Measurements from ENCODE around the gene IFI16. TPM values are rescaled to one million over a fixed set of nuclear protein-coding genes. Genes with fewer than 3 reads are reported as not detected.

Gene IFI16
- total and polyA plus RNA-seq, 12 donors, result 16.1 to 73.8 (median 23.8) TPM

GRCh38 chr1:159011751-159012150, 2.0 kb downstream of the IFI16 start:
- Histone ChIP-seq H3K4me1 (peaks cover 0 to 75% (median 41%) of the 10 kb centered on the region in 9 donors), H3K4me3 (peak overlapping the region; percentile 4 to 76 (median 59)), H3K9me3 (no peaks in the 10 kb centered on the region), H3K36me3 (peaks cover 0 to 34% (median 7%) of the 10 kb centered on the region in 9 donors), H3K27ac (peak overlapping the region in 9 of 10 donors; percentile 1 to 96 (median 89)), H3K27me3 (no peaks in the 10 kb centered on the region)
- ATAC-seq (no peak), DNase-seq (no peak)
- intact Hi-C loops (cut with DNase I), result loop anchor here in 1 of 10 donors (5.0 kb wide), 1 partner anchor 41 kb away; no protein-coding TSS in a partner anchor
- TF ChIP-seq, protein P1, sequence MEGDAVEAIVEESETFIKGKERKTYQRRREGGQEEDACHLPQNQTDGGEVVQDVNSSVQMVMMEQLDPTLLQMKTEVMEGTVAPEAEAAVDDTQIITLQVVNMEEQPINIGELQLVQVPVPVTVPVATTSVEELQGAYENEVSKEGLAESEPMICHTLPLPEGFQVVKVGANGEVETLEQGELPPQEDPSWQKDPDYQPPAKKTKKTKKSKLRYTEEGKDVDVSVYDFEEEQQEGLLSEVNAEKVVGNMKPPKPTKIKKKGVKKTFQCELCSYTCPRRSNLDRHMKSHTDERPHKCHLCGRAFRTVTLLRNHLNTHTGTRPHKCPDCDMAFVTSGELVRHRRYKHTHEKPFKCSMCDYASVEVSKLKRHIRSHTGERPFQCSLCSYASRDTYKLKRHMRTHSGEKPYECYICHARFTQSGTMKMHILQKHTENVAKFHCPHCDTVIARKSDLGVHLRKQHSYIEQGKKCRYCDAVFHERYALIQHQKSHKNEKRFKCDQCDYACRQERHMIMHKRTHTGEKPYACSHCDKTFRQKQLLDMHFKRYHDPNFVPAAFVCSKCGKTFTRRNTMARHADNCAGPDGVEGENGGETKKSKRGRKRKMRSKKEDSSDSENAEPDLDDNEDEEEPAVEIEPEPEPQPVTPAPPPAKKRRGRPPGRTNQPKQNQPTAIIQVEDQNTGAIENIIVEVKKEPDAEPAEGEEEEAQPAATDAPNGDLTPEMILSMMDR (IDR thresholded peaks at IDR 0.05), result no peak

DNA sequence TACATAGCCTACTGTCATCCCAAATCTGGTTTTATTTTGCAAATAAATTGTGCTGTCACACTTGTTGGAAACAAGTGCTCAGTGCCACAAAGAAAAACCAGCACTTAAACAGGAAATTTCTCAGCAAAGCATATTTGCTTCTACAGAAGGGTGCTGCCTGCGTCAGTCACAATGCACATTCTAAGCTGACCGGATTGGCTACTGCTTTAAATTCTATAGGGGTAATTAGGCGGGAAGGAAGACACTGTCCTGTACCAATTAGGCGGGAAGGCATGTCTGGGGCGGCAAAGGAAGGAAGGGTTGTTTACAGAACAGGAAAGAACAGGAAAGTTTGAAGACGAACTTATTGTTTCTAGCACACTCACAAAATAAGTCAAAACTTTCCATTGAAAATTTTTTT, 2.8 kb downstream of the IFI16 start:
- ATAC-seq (peak in 3 of 8 donors; percentile 6 to 36 (median 34)), DNase-seq (peak in 1 of 2 donors; percentile 10)
- no peaks in the 10 kb centered on the region for H3K27me3 ChIP-seq
- WGBS, 2 donors, result 43 to 48% methylated on average over 6 of the region's 6 CpGs
- intact Hi-C loops (cut with DNase I), result loop anchor here in 1 of 10 donors (5.0 kb wide), 1 partner anchor 40 kb away; no protein-coding TSS in a partner anchor
- H3K27ac ChIP-seq, result peak overlapping the region; percentile 1 to 96 (median 86)
- H3K4me1 ChIP-seq, result peaks cover 0 to 75% (median 44%) of the 10 kb centered on the region in 9 donors
- peaks cover 0 to 42% (median 14%) of the 10 kb centered on the region in 9 donors for H3K36me3 ChIP-seq
- H3K4me3 ChIP-seq, result peak overlapping the region; percentile 12 to 76 (median 59)
- H3K9me3 ChIP-seq, result no peaks in the 10 kb centered on the region
- TF ChIP-seq, protein P1 (IDR thresholded peaks at IDR 0.05), result no peak

DNA sequence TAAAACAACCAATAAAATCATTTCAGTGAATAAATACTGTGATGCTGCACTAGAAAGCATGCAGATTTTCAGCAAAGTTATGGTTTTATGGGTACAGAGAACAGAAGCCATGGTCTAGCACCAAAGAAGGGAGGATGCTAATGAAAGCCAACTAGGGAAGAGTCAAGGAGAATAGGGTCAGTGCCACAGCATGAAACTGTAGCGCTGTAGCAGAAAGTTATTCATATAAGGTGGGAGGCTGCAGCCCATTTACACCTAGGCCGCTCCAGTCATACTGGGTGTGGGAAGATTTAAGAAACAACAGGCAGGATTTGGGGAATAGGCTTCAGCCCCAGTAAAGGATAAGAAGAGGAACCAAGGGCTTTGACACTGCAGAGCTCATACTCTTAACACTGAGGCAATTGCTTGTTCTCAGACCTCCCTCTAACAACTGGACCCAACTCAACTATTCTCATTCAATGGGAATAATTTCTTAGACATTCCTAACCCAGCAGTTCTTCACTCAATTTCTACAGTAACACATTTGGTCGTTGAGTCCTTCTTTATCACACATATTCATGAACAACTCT, 4.4 kb downstream of the IFI16 start:
- peak overlapping the region in 4 of 10 donors; percentile 80 to 96 (median 89) for H3K27ac ChIP-seq
- 92 to 96% methylated on average over 3 of the region's 3 CpGs for WGBS, 2 donors
- no peaks in the 10 kb centered on the region for H3K9me3 ChIP-seq
- H3K27me3 ChIP-seq, result no peaks in the 10 kb centered on the region
- intact Hi-C loops (cut with DNase I), result loop anchor here in 1 of 10 donors (5.0 kb wide), 1 partner anchor 38 kb away; no protein-coding TSS in a partner anchor
- TF ChIP-seq, protein P1 (IDR thresholded peaks at IDR 0.05), result no peak
- ATAC-seq (no peak), DNase-seq (no peak)
- H3K4me1 ChIP-seq, result peaks cover 0 to 75% (median 43%) of the 10 kb centered on the region in 9 donors
- peaks cover 0 to 58% (median 23%) of the 10 kb centered on the region in 9 donors for H3K36me3 ChIP-seq
- H3K4me3 ChIP-seq, result peak overlapping the region in 9 of 10 donors; percentile 14 to 76 (median 61)

- H3K4me1 ChIP-seq, result peaks cover 0 to 77% (median 38%) of the 10 kb centered on the region in 9 donors
- ATAC-seq, result no peak
- TF ChIP-seq, protein P1 (IDR thresholded peaks at IDR 0.05), result no peak
- peak overlapping the region in 3 of 10 donors; percentile 1 to 64 (median 7) for H3K4me3 ChIP-seq
- intact Hi-C loops (cut with DNase I), result loop anchor here in 1 of 10 donors (5.0 kb wide), 1 partner anchor 37 kb away; no protein-coding TSS in a partner anchor
- H3K9me3 ChIP-seq, result no peaks in the 10 kb centered on the region
- no peaks in the 10 kb centered on the region for H3K27me3 ChIP-seq
- H3K27ac ChIP-seq, result peak overlapping the region in 6 of 10 donors; percentile 18 to 96 (median 34)
- peaks cover 0 to 65% (median 31%) of the 10 kb centered on the region in 9 donors for H3K36me3 ChIP-seq
- 91% methylated on average over 3 of the region's 3 CpGs for WGBS, 2 donors
- DNase-seq, result no peak
These were observed 5.1 kb downstream of the IFI16 start for GRCh38 chr1:159014851-159015250.

Data from heart right ventricle (tissue), 16 donors.